IPS-11a (cell line): ENCODE data around the gene CD72.
"Not testable (repeated sequence)": the region's sequence is repeated elsewhere in the genome, so short reads cannot be mapped to it uniquely, and the experiment has no call there.

Source experiments
- H3K4me3 ChIP-seq: one replicate; pipeline ENCODE4 v1.5.1; 2013; ENCODE audit warnings: low read depth, low read length, control low read depth

Gene CD72

GRCh38 chr9:35650341-35651158 lies 32.3 kb upstream of the CD72 start, which contains the start of gene SIT1:
Gene SIT1 (minus strand): TSS chr9:35650931. CDS start chr9:35650853, 78 bp downstream.
- H3K4me3 ChIP-seq = no peak within 1 kb of the TSS

GRCh38 chr9:35649431-35650340 lies 31.5 kb upstream of the CD72 start:
- no peak overlapping the region for H3K4me3 ChIP-seq

- H3K4me3 ChIP-seq = peak overlapping the region; percentile 69
Observed at GRCh38 chr9:35646533-35647265, 28.5 kb upstream of the CD72 start.

- H3K4me3 ChIP-seq = peak overlapping the region; percentile 69
Observed at GRCh38 chr9:35646153-35646532, 27.9 kb upstream of the CD72 start.

GRCh38 chr9:35645736-35646135 lies 27.5 kb upstream of the CD72 start:
- H3K4me3 ChIP-seq = peak overlapping the region; percentile 69

- no peak overlapping the region for H3K4me3 ChIP-seq
Observed at GRCh38 chr9:35643046-35643445, 24.8 kb upstream of the CD72 start.

GRCh38 chr9:35641478-35641877 lies 23.3 kb upstream of the CD72 start:
- not testable (repeated sequence) for H3K4me3 ChIP-seq

GRCh38 chr9:35640431-35640830 lies 22.2 kb upstream of the CD72 start:
- not testable (repeated sequence) for H3K4me3 ChIP-seq

- H3K4me3 ChIP-seq = no peak overlapping the region
Observed at GRCh38 chr9:35639631-35640030, 21.4 kb upstream of the CD72 start.

GRCh38 chr9:35639225-35639624 lies 21.0 kb upstream of the CD72 start:
- not testable (repeated sequence) for H3K4me3 ChIP-seq

- H3K4me3 ChIP-seq = not testable (repeated sequence)
Observed at GRCh38 chr9:35638751-35639150, 20.5 kb upstream of the CD72 start.

- H3K4me3 ChIP-seq = not testable (repeated sequence)
Observed at GRCh38 chr9:35637427-35637955, 19.3 kb upstream of the CD72 start.

- H3K4me3 ChIP-seq = not testable (repeated sequence)
Observed at GRCh38 chr9:35636877-35637246, 18.6 kb upstream of the CD72 start.

GRCh38 chr9:35636135-35636876 lies 18.1 kb upstream of the CD72 start:
- H3K4me3 ChIP-seq = no peak overlapping the region

- no peak overlapping the region for H3K4me3 ChIP-seq
Observed at GRCh38 chr9:35635730-35636129, 17.5 kb upstream of the CD72 start.

GRCh38 chr9:35629597-35629996 lies 11.4 kb upstream of the CD72 start:
- no peak overlapping the region for H3K4me3 ChIP-seq

- no peak overlapping the region for H3K4me3 ChIP-seq
Observed at GRCh38 chr9:35628389-35628991, 10.3 kb upstream of the CD72 start.

- no peak overlapping the region for H3K4me3 ChIP-seq
Observed at GRCh38 chr9:35627575-35627974, 9.4 kb upstream of the CD72 start.

- H3K4me3 ChIP-seq = no peak overlapping the region
Observed at GRCh38 chr9:35619800-35620158, 1.6 kb upstream of the CD72 start.
